WTC11 (cell line): ENCODE measurements around the gene GSTK1. TPM values are rescaled to one million over a fixed set of nuclear protein-coding genes. Genes with fewer than 3 reads are reported as not detected.
A peak's percentile ranks its signal among the peaks of the same experiment; 100 is the strongest.

Experiments
- ATAC-seq: fragments of 200-7000 bp; cut with Tn5 transposase; 2 replicates; pipeline ENCODE4 v1.10.0; 2021; ENCODE audit warnings: mild to moderate bottlenecking, moderate library complexity
- CTCF ChIA-PET: fragments of 300-600 bp; sonication (Branson Sonifier 250); formaldehyde crosslinking; loops from one replicate; lab custom pipeline; 2021; ENCODE audit warnings: antibody characterized with exemption; lab: Charles Lee
- POLR2A ChIA-PET: fragments of 350-600 bp; sonication (Branson Sonifier 250); formaldehyde crosslinking; loops from one replicate; lab custom pipeline; 2021; ENCODE audit warnings: antibody characterized with exemption; lab: Charles Lee
- DNase-seq: peaks from one replicate; pipeline ENCODE4 v3.0.0; 2021; ENCODE audit warnings: low spot score
- H3K27ac Mint-ChIP-seq: 2 replicates; pipeline ENCODE4 v1.8.0; 2021; ENCODE audit warnings: mixed read lengths
- H3K27me3 Mint-ChIP-seq: 2 replicates; pipeline ENCODE4 v1.8.0; 2021; ENCODE audit warnings: low read depth, mild to moderate bottlenecking, moderate library complexity, mixed read lengths
- H3K36me3 Mint-ChIP-seq: 2 replicates; pipeline ENCODE4 v1.8.0; 2021; ENCODE audit warnings: mixed read lengths
- H3K4me1 Mint-ChIP-seq: 2 replicates; pipeline ENCODE4 v1.8.0; 2022; ENCODE audit warnings: mixed read lengths
- H3K4me3 Mint-ChIP-seq: 2 replicates; pipeline ENCODE4 v1.8.0; 2021; ENCODE audit warnings: mild to moderate bottlenecking, moderate library complexity, mixed read lengths
- H3K9me3 Mint-ChIP-seq: 2 replicates; pipeline ENCODE4 v1.8.0; 2021; ENCODE audit warnings: mixed read lengths
- AFF4 ChIP-seq: sonication (generic); formaldehyde crosslinking; IDR thresholded peaks from 2 replicates; pipeline ENCODE4 v1.8.1; 2023; ENCODE audit warnings: mild to moderate bottlenecking, missing genetic modification reagents, borderline replicate concordance
- ATF6 ChIP-seq: sonication (generic); formaldehyde crosslinking; IDR thresholded peaks from 2 replicates; pipeline ENCODE4 v1.8.1; 2023; ENCODE audit warnings: mild to moderate bottlenecking, missing genetic modification reagents
- CBFB ChIP-seq: sonication (generic); formaldehyde crosslinking; IDR thresholded peaks from 2 replicates; pipeline ENCODE4 v1.8.1; 2022; ENCODE audit warnings: mild to moderate bottlenecking, low read depth, missing genetic modification reagents
- CREB1 ChIP-seq: sonication (generic); formaldehyde crosslinking; IDR thresholded peaks from 2 replicates; pipeline ENCODE4 v1.8.0; 2023; ENCODE audit warnings: mild to moderate bottlenecking, missing genetic modification reagents
- CREM ChIP-seq: sonication (generic); formaldehyde crosslinking; IDR thresholded peaks from 2 replicates; pipeline ENCODE4 v1.8.1; 2022; ENCODE audit warnings: mild to moderate bottlenecking, missing genetic modification reagents, moderate library complexity
- CTCF ChIP-seq: fragments of 200-600 bp; IDR thresholded peaks from 2 replicates; pipeline ENCODE4 v1.8.0; 2022; ENCODE audit warnings: antibody characterized with exemption
- FOXK1 ChIP-seq: sonication (generic); formaldehyde crosslinking; IDR thresholded peaks from 2 replicates; pipeline ENCODE4 v1.8.0; 2022; ENCODE audit warnings: mild to moderate bottlenecking, moderate library complexity, missing genetic modification reagents
- FOXP1 ChIP-seq: sonication (generic); formaldehyde crosslinking; IDR thresholded peaks from 2 replicates; pipeline ENCODE4 v1.8.0; 2022; ENCODE audit warnings: missing genetic modification reagents, mild to moderate bottlenecking, moderate library complexity, borderline replicate concordance
- MLX ChIP-seq: sonication (generic); formaldehyde crosslinking; IDR thresholded peaks from 2 replicates; pipeline ENCODE4 v1.8.1; 2023; ENCODE audit warnings: mild to moderate bottlenecking, missing genetic modification reagents, moderate library complexity
- NR3C1 ChIP-seq: sonication (generic); formaldehyde crosslinking; conservative IDR thresholded peaks from 2 replicates; pipeline ENCODE4 v1.8.1; 2023; ENCODE audit warnings: low read depth, mild to moderate bottlenecking, missing genetic modification reagents
- PRDM15 ChIP-seq: sonication (generic); formaldehyde crosslinking; IDR thresholded peaks from 2 replicates; pipeline ENCODE4 v1.8.0; 2022; ENCODE audit warnings: missing genetic modification reagents
- RELA ChIP-seq: sonication (generic); formaldehyde crosslinking; IDR thresholded peaks from 2 replicates; pipeline ENCODE4 v1.8.1; 2022; ENCODE audit warnings: missing genetic modification reagents, mild to moderate bottlenecking, borderline replicate concordance
- SMAD4 ChIP-seq: sonication (generic); formaldehyde crosslinking; IDR thresholded peaks from 2 replicates; pipeline ENCODE4 v1.8.0; 2022; ENCODE audit warnings: mild to moderate bottlenecking, missing genetic modification reagents
- STAT6 ChIP-seq: sonication (generic); formaldehyde crosslinking; conservative IDR thresholded peaks from 2 replicates; pipeline ENCODE4 v1.8.1; 2023; ENCODE audit warnings: mild to moderate bottlenecking, low read depth, missing genetic modification reagents, moderate library complexity
- USF2 ChIP-seq: sonication (generic); formaldehyde crosslinking; IDR thresholded peaks from 2 replicates; pipeline ENCODE4 v1.8.1; 2023; ENCODE audit warnings: mild to moderate bottlenecking, missing genetic modification reagents, moderate library complexity
- ZMAT4 ChIP-seq: fragments of 250-450 bp; sonication (Bioruptor Pico); IDR thresholded peaks from 2 replicates; pipeline ENCODE4 v1.9.0; 2021; ENCODE audit warnings: mild to moderate bottlenecking
- ZNF121 ChIP-seq: sonication (generic); formaldehyde crosslinking; IDR thresholded peaks from 2 replicates; pipeline ENCODE4 v1.8.0; 2023; ENCODE audit warnings: missing genetic modification reagents
- ZNF138 ChIP-seq: sonication (generic); formaldehyde crosslinking; conservative IDR thresholded peaks from 2 replicates; pipeline ENCODE4 v1.8.1; 2022; ENCODE audit warnings: mild to moderate bottlenecking, moderate library complexity, missing genetic modification reagents
- total RNA-seq: library from RNA; stranded (reverse); gene quantifications from 3 replicates; pipeline ENCODE4 v1.2.3, GENCODE V29; 2021

The GSTK1 gene
- total RNA-seq, 1 experiment from 2014 or later, result 30.1 TPM

GRCh38 chr7:143214789-143215679 lies 48.2 kb upstream of the GSTK1 start (continued):
- TF ChIP-seq CTCF, result peak; percentile 99

GRCh38 chr7:143216151-143216550 lies 47.1 kb upstream of the GSTK1 start:
- DNase-seq (no peak), ATAC-seq (no peak)
- H3K4me3 Mint-ChIP-seq, result no peak overlapping the region
- H3K4me1 Mint-ChIP-seq, result no peaks in the 10 kb centered on the region
- no peak overlapping the region for H3K27ac Mint-ChIP-seq
- peaks cover 23% of the 10 kb centered on the region for H3K9me3 Mint-ChIP-seq
- CTCF ChIA-PET, result interaction anchor here (1.0 to 2.7 kb wide), 7 partner anchors 10 to 335 kb away, joined by 4 to 346 read pairs (median 12); partner anchors contain the start of gene GSTK1
- POLR2A ChIA-PET, result no interaction called here
- H3K36me3 Mint-ChIP-seq, result peaks cover 9% of the 10 kb centered on the region
- no peaks in the 10 kb centered on the region for H3K27me3 Mint-ChIP-seq
- TF ChIP-seq ZNF138 (no peak), FOXK1 (CRISPR knock-in tag) (no peak), ZMAT4 (CRISPR knock-in tag) (no peak), CREB1 (CRISPR knock-in tag) (no peak), FOXP1 (CRISPR knock-in tag) (no peak), USF2 (CRISPR knock-in tag) (no peak), SMAD4 (CRISPR knock-in tag) (no peak), MLX (no peak), ATF6 (CRISPR knock-in tag) (no peak), STAT6 (CRISPR knock-in tag) (no peak), CREM (no peak), AFF4 (no peak), NR3C1 (CRISPR knock-in tag) (no peak), ZNF121 (CRISPR knock-in tag) (no peak), RELA (CRISPR knock-in tag) (no peak), CBFB (CRISPR knock-in tag) (no peak), PRDM15 (no peak)
